ENCODE results near the gene CHD1L.

- TF ChIP-seq CTCF (IDR thresholded peaks at IDR 0.05) (no peak), POLR2A (IDR thresholded peaks at IDR 0.05) (no peak)
These were observed 49.5 kb downstream of the CHD1L start for GRCh38 chr1:147292012-147292411.
